ENCODE data around the gene TCTN3.

Gene TCTN3

GRCh38 chr10:95664543-95664942, 29.2 kb downstream of the TCTN3 start:
- Histone ChIP-seq H3K9me3 (ENCODE audit: insufficient read depth, low read length, severe bottlenecking) (no peaks in the 10 kb centered on the region), H3K36me3 (ENCODE audit: insufficient read depth, low read length) (peaks cover 26% of the 10 kb centered on the region), H4K20me1 (ENCODE audit: insufficient read depth, low read length) (no peaks in the 10 kb centered on the region), H3K9ac (ENCODE audit: low read depth, low read length) (no peak overlapping the region), H3K79me2 (ENCODE audit: insufficient read depth, low read length) (no peaks in the 10 kb centered on the region), H3K27ac (ENCODE audit: low read length) (no peak overlapping the region), H3K4me2 (ENCODE audit: insufficient read depth, low read length) (no peak overlapping the region), H3K27me3 (ENCODE audit: insufficient read depth, low read length, poor library complexity) (no peaks in the 10 kb centered on the region), H3K4me1 (ENCODE audit: insufficient read depth, low read length) (no peaks in the 10 kb centered on the region), H3K4me3 (ENCODE audit: low read depth in 1 of 2, low read length in 2 of 2) (no peak overlapping the region), H2AFZ (ENCODE audit: low read depth, low read length) (no peak overlapping the region)
- no peak for DNase-seq
- TF ChIP-seq CTCF (IDR thresholded peaks at IDR 0.05; ENCODE audit: borderline replicate concordance, extremely low read depth, low read length, poor library complexity, severe bottlenecking): no peak
- TF ChIP-seq EZH2 (IDR thresholded peaks at IDR 0.05; ENCODE audit: borderline replicate concordance, low read depth, low read length, severe bottlenecking): no peak
- no peak for ATAC-seq (ENCODE audit: insufficient read depth, low read depth)

GRCh38 chr10:95663496-95663895, 30.2 kb downstream of the TCTN3 start:
- Histone ChIP-seq H3K27me3 (ENCODE audit: insufficient read depth, low read length, poor library complexity) (no peaks in the 10 kb centered on the region), H3K4me3 (ENCODE audit: low read depth in 1 of 2, low read length in 2 of 2) (no peak overlapping the region), H3K27ac (ENCODE audit: low read length) (no peak overlapping the region), H3K4me1 (ENCODE audit: insufficient read depth, low read length) (no peaks in the 10 kb centered on the region), H3K36me3 (ENCODE audit: insufficient read depth, low read length) (peaks cover 17% of the 10 kb centered on the region), H3K9me3 (ENCODE audit: insufficient read depth, low read length, severe bottlenecking) (no peaks in the 10 kb centered on the region), H2AFZ (ENCODE audit: low read depth, low read length) (no peak overlapping the region), H3K9ac (ENCODE audit: low read depth, low read length) (no peak overlapping the region), H3K4me2 (ENCODE audit: insufficient read depth, low read length) (no peak overlapping the region), H3K79me2 (ENCODE audit: insufficient read depth, low read length) (no peaks in the 10 kb centered on the region), H4K20me1 (ENCODE audit: insufficient read depth, low read length) (no peaks in the 10 kb centered on the region)
- no peak for ATAC-seq (ENCODE audit: insufficient read depth, low read depth)
- no peak for DNase-seq
- TF ChIP-seq CTCF (IDR thresholded peaks at IDR 0.05; ENCODE audit: borderline replicate concordance, extremely low read depth, low read length, poor library complexity, severe bottlenecking): no peak
- no peak for TF ChIP-seq EZH2 (IDR thresholded peaks at IDR 0.05; ENCODE audit: borderline replicate concordance, low read depth, low read length, severe bottlenecking)

GRCh38 chr10:95661818-95662217, 31.9 kb downstream of the TCTN3 start:
- ATAC-seq (ENCODE audit: insufficient read depth, low read depth): no peak

More at GRCh38 chr10:95661818-95662217, 31.9 kb downstream of the TCTN3 start:
- Histone ChIP-seq H3K36me3 (ENCODE audit: insufficient read depth, low read length) (peaks cover 17% of the 10 kb centered on the region), H3K79me2 (ENCODE audit: insufficient read depth, low read length) (no peaks in the 10 kb centered on the region), H3K4me1 (ENCODE audit: insufficient read depth, low read length) (peaks cover 5% of the 10 kb centered on the region), H3K27me3 (ENCODE audit: insufficient read depth, low read length, poor library complexity) (no peaks in the 10 kb centered on the region), H3K27ac (ENCODE audit: low read length) (no peak overlapping the region), H2AFZ (ENCODE audit: low read depth, low read length) (no peak overlapping the region), H3K9me3 (ENCODE audit: insufficient read depth, low read length, severe bottlenecking) (no peaks in the 10 kb centered on the region), H3K4me2 (ENCODE audit: insufficient read depth, low read length) (no peak overlapping the region), H3K9ac (ENCODE audit: low read depth, low read length) (no peak overlapping the region), H3K4me3 (ENCODE audit: low read depth in 1 of 2, low read length in 2 of 2) (no peak overlapping the region), H4K20me1 (ENCODE audit: insufficient read depth, low read length) (no peaks in the 10 kb centered on the region)
- no peak for DNase-seq
- TF ChIP-seq CTCF (IDR thresholded peaks at IDR 0.05; ENCODE audit: borderline replicate concordance, extremely low read depth, low read length, poor library complexity, severe bottlenecking) (no peak), EZH2 (IDR thresholded peaks at IDR 0.05; ENCODE audit: borderline replicate concordance, low read depth, low read length, severe bottlenecking) (no peak)
